HepG2 (cell line): ENCODE results near the gene ERVH48-1. TPM values are rescaled to one million over a fixed set of nuclear protein-coding genes. Genes with fewer than 3 reads are reported as not detected.
A peak's percentile ranks its signal among the peaks of the same experiment; 100 is the strongest.

ENCODE experiments used
- ATAC-seq: fragments of 200-7000 bp; cut with Tn5 transposase; 3 replicates; pipeline ENCODE4 v1.9.1; 2020; ENCODE audit warnings: mild to moderate bottlenecking, moderate library complexity
- BruUV-seq: library from RNA; stranded (reverse); fragments of 400-500 nt; replicated peaks from 2 replicates; lab custom pipeline; 2021; lab: Mats Ljungman, UMichigan
- CTCF ChIA-PET: fragments of 300-600 bp; formaldehyde crosslinking; extraction: SDS; loops from one replicate; lab custom pipeline; 2021; ENCODE audit warnings: low total read pairs, inconsistent platforms, low intra/inter-chr PET ratio; lab: Yijun Ruan, JAX
- POLR2A ChIA-PET: fragments of 350-600 bp; sonication (Branson Sonifier 250); formaldehyde crosslinking; loops from one replicate; lab custom pipeline; 2020; ENCODE audit warnings: antibody characterized with exemption, inconsistent platforms; lab: Yijun Ruan, JAX
- DNase-seq: peaks from one replicate; pipeline ENCODE4 v3.0.0-alpha.2; 2015; ENCODE audit warnings: low spot score
- FAIRE-seq: peaks from 3 replicates; lab custom pipeline; 2011; peaks lifted over from hg19 to GRCh38; lab: Jason Lieb, UNC
- H2AFZ ChIP-seq: one replicate; pipeline ENCODE4 v1.6.1; 2011; ENCODE audit warnings: low read length, inconsistent platforms
- H3K27ac ChIP-seq: fragments of 300-600 bp; 3 replicates; pipeline ENCODE4 v1.8.0; 2011; ENCODE audit warnings: mixed run types, mild to moderate bottlenecking, mixed read lengths, low read length, inconsistent platforms; ENCODE audit not compliant: insufficient read depth; ENCODE audit errors: extremely low read length
- H3K27me3 ChIP-seq, 2 experiments: fragments of 200-600 bp in 1 of 2; 2 replicates in 1 of 2; 3 replicates in 1 of 2; pipeline versions ENCODE4 v1.6.0 to v1.8.0; 2011; ENCODE audit warnings: low read length in 2 of 2, mild to moderate bottlenecking in 2 of 2, moderate library complexity in 2 of 2, inconsistent platforms in 1 of 2; ENCODE audit not compliant: insufficient read depth in 2 of 2, control insufficient read depth in 1 of 2
- H3K36me3 ChIP-seq, 2 experiments: fragments of 200-600 bp in 1 of 2; replicated peaks in 1 of 2; 2 replicates in 1 of 2; 3 replicates in 1 of 2; pipeline versions ENCODE4 v1.5.1 to v1.8.0; 2011; ENCODE audit warnings: low read length in 2 of 2, inconsistent platforms in 1 of 2; ENCODE audit not compliant: insufficient read depth in 2 of 2, control insufficient read depth in 1 of 2
- H3K4me1 ChIP-seq: 2 replicates; pipeline ENCODE4 v1.5.1; 2012; ENCODE audit warnings: low read length, inconsistent platforms; ENCODE audit not compliant: insufficient read depth
- H3K4me2 ChIP-seq: 2 replicates; pipeline ENCODE4 v1.6.0; 2011; ENCODE audit warnings: low read depth, low read length, inconsistent platforms
- H3K4me3 ChIP-seq, 3 experiments: fragments of 200-600 bp in 1 of 3; sonication (generic), shearing (Covaris generic) in 1 of 3; replicated peaks in 1 of 3; 2 replicates each; pipeline ENCODE4 v1.5.1; 2011 to 2016; ENCODE audit warnings: low read length in 3 of 3, inconsistent platforms in 2 of 3, low read depth in 2 of 3, mild to moderate bottlenecking in 2 of 3, control low read depth in 1 of 3, mixed read lengths in 1 of 3; ENCODE audit not compliant: insufficient read depth in 1 of 3
- H3K79me2 ChIP-seq: one replicate; pipeline ENCODE4 v1.6.1; 2011; ENCODE audit warnings: low read length, inconsistent platforms; ENCODE audit not compliant: insufficient read depth
- H3K9ac ChIP-seq: 2 replicates; pipeline ENCODE4 v1.6.0; 2011; ENCODE audit warnings: mild to moderate bottlenecking, low read depth, low read length, inconsistent platforms; ENCODE audit not compliant: insufficient read depth
- H3K9me3 ChIP-seq: 2 replicates; pipeline ENCODE4 v1.5.1; 2012; ENCODE audit warnings: mild to moderate bottlenecking, low read length
- H4K20me1 ChIP-seq: 2 replicates; pipeline ENCODE4 v1.6.0; 2011; ENCODE audit warnings: inconsistent platforms, mild to moderate bottlenecking, low read length, moderate library complexity; ENCODE audit not compliant: insufficient read depth
- BCL3 ChIP-seq: sonication (generic); formaldehyde crosslinking; IDR thresholded peaks from 2 replicates; pipeline ENCODE4 v1.5.1; 2020; ENCODE audit warnings: mild to moderate bottlenecking, missing genetic modification reagents, moderate library complexity
- FOXA3 ChIP-seq: IDR thresholded peaks from 2 replicates; pipeline ENCODE4 v1.6.1; 2016; ENCODE audit warnings: missing genetic modification reagents, missing compliant biosample characterization
- FOXK2 ChIP-seq: fragments of 450-650 bp; IDR thresholded peaks from 2 replicates; pipeline ENCODE4 v1.6.1; 2016
- KDM4B ChIP-seq: sonication (generic); formaldehyde crosslinking; IDR thresholded peaks from 2 replicates; pipeline ENCODE4 v1.4.0; 2020; ENCODE audit warnings: missing genetic modification reagents
- KDM5B ChIP-seq: sonication (generic); formaldehyde crosslinking; IDR thresholded peaks from 2 replicates; pipeline ENCODE4 v1.4.0; 2020; ENCODE audit warnings: missing genetic modification reagents, mild to moderate bottlenecking, borderline replicate concordance
- KMT2A ChIP-seq: sonication (generic); formaldehyde crosslinking; IDR thresholded peaks from 2 replicates; pipeline ENCODE4 v1.4.0; 2020; ENCODE audit warnings: missing genetic modification reagents
- MLX ChIP-seq: IDR thresholded peaks from 2 replicates; pipeline ENCODE4 v1.6.1; 2016
- RARA ChIP-seq: IDR thresholded peaks from 2 replicates; pipeline ENCODE4 v1.6.1; 2016; ENCODE audit warnings: missing genetic modification reagents, missing compliant biosample characterization
- ZFP62 ChIP-seq: sonication (generic); formaldehyde crosslinking; IDR thresholded peaks from 2 replicates; pipeline ENCODE4 v1.4.0; 2020; ENCODE audit warnings: missing genetic modification reagents
- ZNF280D ChIP-seq: sonication (generic); formaldehyde crosslinking; IDR thresholded peaks from 2 replicates; pipeline ENCODE4 v1.5.1; 2020; ENCODE audit warnings: mild to moderate bottlenecking, missing genetic modification reagents
- ZNF335 ChIP-seq: sonication (generic); formaldehyde crosslinking; IDR thresholded peaks from 2 replicates; pipeline ENCODE4 v1.4.0; 2020; ENCODE audit warnings: missing genetic modification reagents
- ZNF382 ChIP-seq: sonication (generic); formaldehyde crosslinking; IDR thresholded peaks from 2 replicates; pipeline ENCODE4 v1.5.0; 2020; ENCODE audit warnings: missing genetic modification reagents, mild to moderate bottlenecking, borderline replicate concordance
- ZNF513 ChIP-seq: sonication (generic); formaldehyde crosslinking; conservative IDR thresholded peaks from 2 replicates; pipeline ENCODE4 v1.5.0; 2020; ENCODE audit warnings: missing genetic modification reagents
- ZNF678 ChIP-seq: sonication (generic); formaldehyde crosslinking; IDR thresholded peaks from 2 replicates; pipeline ENCODE4 v1.4.0; 2020; ENCODE audit warnings: mild to moderate bottlenecking, missing genetic modification reagents
- WGBS: methylation state at CpG from one replicate; pipeline ENCODE4 v1.1.6; 2017; ENCODE audit warnings: low lambda C conversion rate; 5-methylcytosine and 5-hydroxymethylcytosine counted together
- in situ Hi-C: cut with HindIII; loops from 2 replicates; pipeline ENCODE4 v1.10.0; 2017; ENCODE audit warnings: low pct_unique_long_range_greater_than_20kb; ENCODE audit not compliant: extremely low pct_ligation_motif_present
- intact Hi-C: fragments of 100-400 bp; cut with micrococcal nuclease; formaldehyde crosslinking; loops from one replicate; pipeline ENCODE4 v1.10.0; 2022; ENCODE audit not compliant: unreplicated experiment
- polyA plus RNA-seq, 8 experiments: library from polyadenylated mRNA; depleted of rRNA in 3 of 8; stranded (reverse) in 7 of 8; unstranded in 1 of 8; fragments of >200 nt; fragmentation: Illumina TruSeq in 4 of 8; extraction: Trizol in 4 of 8; gene quantifications; 2 replicates each; pipeline versions ENCODE4 v1.2.1 to v1.2.3, GENCODE V29; 2011 to 2016; ENCODE audit warnings: low read depth in 4 of 8, missing spikeins in 1 of 8, mixed read lengths in 1 of 8; ENCODE audit not compliant: insufficient read depth in 1 of 8
- total RNA-seq, 5 experiments: library from RNA; depleted of rRNA; stranded (reverse); fragments of >200 nt; fragmentation: Illumina TruSeq; extraction: Trizol; gene quantifications; 2 replicates each; pipeline ENCODE4 v1.2.3, GENCODE V29; 2016; ENCODE audit warnings: low read depth in 1 of 5

The ERVH48-1 gene
- total and polyA plus RNA-seq, 2 of the 13 experiments (the other 11 are each of a cell fraction or from before 2014, with no cell fraction given), result 1.8 TPM; not detected in 1

GRCh38 chr21:42973309-42973990, 48.0 kb upstream of the ERVH48-1 start (continued):
- TF ChIP-seq ZNF280D (CRISPR knock-in tag) (no peak), BCL3 (no peak), ZNF335 (CRISPR knock-in tag) (no peak), KDM4B (CRISPR knock-in tag) (no peak), ZNF382 (CRISPR knock-in tag) (no peak), ZNF678 (no peak), KMT2A (CRISPR knock-in tag) (no peak)
- TF ChIP-seq, all 625 proteins: peak for 15

GRCh38 chr21:42971897-42972275, 46.5 kb upstream of the ERVH48-1 start:
- intact Hi-C loops, result loop anchor here (5.0 kb wide), 1 partner anchor 50 kb away; no protein-coding TSS in a partner anchor
- FAIRE-seq (no peak), DNase-seq (peak; percentile 51), ATAC-seq (peak; percentile 36)
- H3K9ac ChIP-seq, result peak overlapping the region; percentile 61
- no peaks in the 10 kb centered on the region; a peak in 1 of 5 replicates for H3K27me3 ChIP-seq
- in situ Hi-C loops, result no loop called here
- ChIA-PET CTCF (no interaction called here), POLR2A (interaction anchor here (0.6 to 1.4 kb wide), 3 partner anchors 13 to 79 kb away, joined by 5 to 10 read pairs (median 5); partner anchors contain the start of gene NDUFV3)
- no TSS peak for BruUV-seq
- WGBS, result 6% methylated on average over 3 of the region's 3 CpGs
- peaks cover 16% of the 10 kb centered on the region for H3K79me2 ChIP-seq
- peaks cover 51% of the 10 kb centered on the region for H3K4me1 ChIP-seq
- no peaks in the 10 kb centered on the region for H3K9me3 ChIP-seq
- peak overlapping the region; percentile 76 for H2AFZ ChIP-seq
- H4K20me1 ChIP-seq, result no peaks in the 10 kb centered on the region
- H3K36me3 ChIP-seq, result no peaks in the 10 kb centered on the region
- peak overlapping the region; percentile 86 for H3K4me2 ChIP-seq
- H3K27ac ChIP-seq, result peak overlapping the region; percentile 47
- H3K4me3 ChIP-seq, result peak overlapping the region; percentile 32 to 60 (median 57)
- TF ChIP-seq RARA (no peak), ZNF513 (CRISPR knock-in tag) (no peak), MLX (CRISPR knock-in tag) (no peak), FOXK2 (no peak), KDM5B (CRISPR knock-in tag) (0 out of 2 replicates have a peak, but pooled peaks have one; percentile 25), ZFP62 (CRISPR knock-in tag) (no peak), FOXA3 (CRISPR knock-in tag) (no peak)
